IMR-90 (cell line): ENCODE data around the gene REPIN1. TPM values are rescaled to one million over a fixed set of nuclear protein-coding genes. Genes with fewer than 3 reads are reported as not detected.

Experiments
- ATAC-seq: fragments of 200-7000 bp; cut with Tn5 transposase; 2 replicates; pipeline ENCODE4 v1.9.1; 2020; ENCODE audit warnings: low read depth, mild to moderate bottlenecking, moderate library complexity
- BruUV-seq: library from RNA; stranded (reverse); fragments of 400-500 nt; replicated peaks from 2 replicates; lab custom pipeline; 2021; lab: Mats Ljungman, UMichigan
- CTCF ChIA-PET: fragments of 300-600 bp; formaldehyde crosslinking; extraction: SDS; loops from one replicate; lab custom pipeline; 2021; ENCODE audit warnings: antibody characterized with exemption; lab: Yijun Ruan, JAX
- POLR2A ChIA-PET: fragments of 300-600 bp; sonication (Branson Sonifier 250); formaldehyde crosslinking; loops from one replicate; lab custom pipeline; 2022; ENCODE audit warnings: antibody characterized with exemption; ENCODE audit not compliant: unreplicated experiment; lab: Charles Lee
- DNase-seq: peaks from one replicate; pipeline ENCODE4 v3.0.0; 2013
- H2AFZ ChIP-seq: replicated peaks from 2 replicates; pipeline ENCODE3; 2013; ENCODE audit warnings: low read length, mild to moderate bottlenecking; ENCODE audit not compliant: poor library complexity
- H2AK5ac ChIP-seq: 2 replicates; pipeline ENCODE4 v1.6.1; 2013; ENCODE audit warnings: low read depth, low read length, inconsistent platforms
- H2AK9ac ChIP-seq: replicated peaks from 2 replicates; pipeline ENCODE3; 2013; ENCODE audit warnings: mild to moderate bottlenecking, low read depth, low read length, moderate library complexity; ENCODE audit not compliant: poor library complexity
- H2BK120ac ChIP-seq: 2 replicates; pipeline ENCODE4 v1.6.1; 2013; ENCODE audit warnings: low read depth, low read length, inconsistent platforms
- H2BK15ac ChIP-seq: 3 replicates; pipeline ENCODE4 v1.6.1; 2013; ENCODE audit warnings: low read depth, low read length, inconsistent platforms
- H2BK20ac ChIP-seq: 2 replicates; pipeline ENCODE4 v1.6.1; 2013; ENCODE audit warnings: low read depth, mild to moderate bottlenecking, inconsistent platforms, low read length, moderate library complexity
- H2BK5ac ChIP-seq: 2 replicates; pipeline ENCODE4 v1.6.1; 2013; ENCODE audit warnings: mild to moderate bottlenecking, low read depth, low read length, inconsistent platforms; ENCODE audit not compliant: poor library complexity, severe bottlenecking
- H3K14ac ChIP-seq: replicated peaks from 2 replicates; pipeline ENCODE4 v1.6.1; 2013; ENCODE audit warnings: low read depth, low read length, inconsistent platforms
- H3K18ac ChIP-seq: 2 replicates; pipeline ENCODE4 v1.6.1; 2013; ENCODE audit warnings: low read depth, low read length, control low read depth
- H3K23ac ChIP-seq: 2 replicates; pipeline ENCODE4 v1.6.1; 2013; ENCODE audit warnings: low read depth, low read length, inconsistent platforms
- H3K27ac ChIP-seq: 2 replicates; pipeline ENCODE4 v1.5.1; 2013; ENCODE audit warnings: mild to moderate bottlenecking, control low read depth, low read length; ENCODE audit not compliant: insufficient read depth
- H3K27me3 ChIP-seq: 2 replicates; pipeline ENCODE4 v1.6.1; 2013; ENCODE audit warnings: low read length; ENCODE audit not compliant: control insufficient read depth, insufficient read depth
- H3K36me3 ChIP-seq: 2 replicates; pipeline ENCODE4 v1.6.1; 2013; ENCODE audit warnings: low read length, mixed read lengths; ENCODE audit not compliant: control insufficient read depth, insufficient read depth
- H3K4ac ChIP-seq: 2 replicates; pipeline ENCODE4 v1.6.1; 2013; ENCODE audit warnings: low read depth, low read length, inconsistent platforms
- H3K4me1 ChIP-seq: 2 replicates; pipeline ENCODE4 v1.6.1; 2013; ENCODE audit warnings: low read length, mixed read lengths; ENCODE audit not compliant: control insufficient read depth, insufficient read depth
- H3K4me2 ChIP-seq: 2 replicates; pipeline ENCODE4 v1.6.1; 2013; ENCODE audit warnings: low read depth, mild to moderate bottlenecking, control low read depth, low read length, moderate library complexity
- H3K4me3 ChIP-seq: 2 replicates; pipeline ENCODE4 v1.5.1; 2013; ENCODE audit warnings: low read depth, mild to moderate bottlenecking, control low read depth, low read length, moderate library complexity; ENCODE audit not compliant: insufficient read depth
- H3K56ac ChIP-seq: 2 replicates; pipeline ENCODE4 v1.6.1; 2013; ENCODE audit warnings: low read length, inconsistent platforms; ENCODE audit not compliant: insufficient read depth; ENCODE audit errors: extremely low read depth
- H3K79me1 ChIP-seq, 2 experiments: 2 replicates each; pipeline ENCODE4 v1.6.1; 2013; ENCODE audit warnings: low read length in 2 of 2, inconsistent platforms in 1 of 2, low read depth in 1 of 2
- H3K9ac ChIP-seq: 2 replicates; pipeline ENCODE4 v1.6.1; 2013; ENCODE audit warnings: low read depth, low read length, control low read depth
- H3K9me1 ChIP-seq: 2 replicates; pipeline ENCODE4 v1.6.1; 2013; ENCODE audit warnings: low read length, inconsistent platforms; ENCODE audit not compliant: insufficient read depth
- H3K9me3 ChIP-seq: 2 replicates; pipeline ENCODE4 v1.6.1; 2013; ENCODE audit warnings: low read length; ENCODE audit not compliant: control insufficient read depth, insufficient read depth
- H4K20me1 ChIP-seq: 2 replicates; pipeline ENCODE4 v1.6.1; 2013; ENCODE audit warnings: low read length, inconsistent platforms; ENCODE audit not compliant: insufficient read depth
- H4K5ac ChIP-seq: 2 replicates; pipeline ENCODE4 v1.6.1; 2013; ENCODE audit warnings: mild to moderate bottlenecking, low read depth, low read length, control low read depth
- H4K8ac ChIP-seq, 2 experiments: 2 replicates each; pipeline ENCODE4 v1.6.1; 2013; ENCODE audit warnings: low read depth in 2 of 2, low read length in 2 of 2, control low read depth in 1 of 2, inconsistent platforms in 1 of 2
- H4K91ac ChIP-seq: 2 replicates; pipeline ENCODE4 v1.6.1; 2013; ENCODE audit warnings: low read depth, low read length, inconsistent platforms; ENCODE audit not compliant: insufficient read depth
- BHLHE40 ChIP-seq: fragments of 150-350 bp; IDR thresholded peaks from 2 replicates; pipeline ENCODE4 v1.6.1; 2016; ENCODE audit warnings: mild to moderate bottlenecking, low read depth, low read length
- CEBPB ChIP-seq: IDR thresholded peaks from 2 replicates; pipeline ENCODE4 v1.6.1; 2012; ENCODE audit warnings: low read depth, low read length, improper control_type of control experiment
- CTCF ChIP-seq: conservative IDR thresholded peaks from 2 replicates; pipeline ENCODE4 v1.5.1; 2012; ENCODE audit warnings: mild to moderate bottlenecking, low read depth, low read length, improper control_type of control experiment
- ELK1 ChIP-seq: fragments of 150-350 bp; IDR thresholded peaks from 2 replicates; pipeline ENCODE4 v1.6.1; 2016; ENCODE audit warnings: low read depth, mild to moderate bottlenecking, low read length, moderate library complexity, borderline replicate concordance
- FOS ChIP-seq: fragments of 150-350 bp; IDR thresholded peaks from 2 replicates; pipeline ENCODE4 v1.6.1; 2016; ENCODE audit warnings: low read depth, low read length
- MAFK ChIP-seq: IDR thresholded peaks from 2 replicates; pipeline ENCODE4 v1.6.1; 2012; ENCODE audit warnings: low read depth, low read length, improper control_type of control experiment
- MAZ ChIP-seq: IDR thresholded peaks from 2 replicates; pipeline ENCODE4 v1.6.1; 2012; ENCODE audit warnings: low read depth, mild to moderate bottlenecking, low read length, improper control_type of control experiment, moderate library complexity, borderline replicate concordance
- MXI1 ChIP-seq: IDR thresholded peaks from 2 replicates; pipeline ENCODE4 v1.6.1; 2012; ENCODE audit warnings: low read depth, mild to moderate bottlenecking, low read length, moderate library complexity, borderline replicate concordance
- NFE2L2 ChIP-seq: fragments of 150-350 bp; IDR thresholded peaks from 2 replicates; pipeline ENCODE4 v1.6.1; 2016; ENCODE audit warnings: low read depth, mild to moderate bottlenecking, low read length
- POLR2A ChIP-seq: IDR thresholded peaks from 2 replicates; pipeline ENCODE4 v1.6.1; 2012; ENCODE audit warnings: mild to moderate bottlenecking, low read depth, low read length
- RAD21 ChIP-seq: IDR thresholded peaks from 2 replicates; pipeline ENCODE4 v1.6.1; 2012; ENCODE audit warnings: low read length, improper control_type of control experiment
- RCOR1 ChIP-seq: IDR thresholded peaks from 2 replicates; pipeline ENCODE4 v1.6.1; 2012; ENCODE audit warnings: mild to moderate bottlenecking, low read length, improper control_type of control experiment; ENCODE audit not compliant: insufficient replicate concordance
- RFX5 ChIP-seq: IDR thresholded peaks from 2 replicates; pipeline ENCODE4 v1.8.0; 2012; ENCODE audit warnings: low read depth, mild to moderate bottlenecking, low read length, moderate library complexity
- SMC3 ChIP-seq: fragments of 150-350 bp; IDR thresholded peaks from 2 replicates; pipeline ENCODE4 v1.6.1; 2016; ENCODE audit warnings: low read depth, mild to moderate bottlenecking, antibody characterized with exemption, low read length, moderate library complexity
- WGBS, 2 experiments: methylation state at CpG; one replicate each; pipeline versions ENCODE4 v1.1.5 to v1.1.7; 2013; ENCODE audit warnings: missing lambda C conversion rate in 2 of 2; ENCODE audit not compliant: insufficient read length in 1 of 2; ENCODE audit errors: extremely low coverage in 2 of 2; 5-methylcytosine and 5-hydroxymethylcytosine counted together
- dilution Hi-C: fragments of 300-500 bp; cut with HindIII; formaldehyde crosslinking; loops from one replicate; pipeline ENCODE4 v1.14.3; 2018; ENCODE audit warnings: low sequenced_read_pairs; ENCODE audit not compliant: unreplicated experiment
- in situ Hi-C: fragments of 300-500 bp; cut with MboI; formaldehyde crosslinking; loops from 3 replicates; pipeline ENCODE4 v1.14.3; 2019; ENCODE audit warnings: low sequenced_read_pairs, inconsistent platforms, mixed read lengths
- intact Hi-C: fragments of 100-400 bp; cut with micrococcal nuclease; formaldehyde crosslinking; loops from 2 replicates; pipeline ENCODE4 v1.10.0; 2022
- polyA plus RNA-seq, 3 experiments: library from polyadenylated mRNA; depleted of rRNA; stranded (reverse); fragments of >200 nt; gene quantifications; 2 replicates each; pipeline ENCODE4 v1.2.3, GENCODE V29; 2012; ENCODE audit warnings: low replicate concordance in 1 of 3
- total RNA-seq: library from RNA; depleted of rRNA; stranded (reverse); fragments of >200 nt; gene quantifications from 2 replicates; pipeline ENCODE4 v1.2.3, GENCODE V29; 2012
- TF ChIP-seq, protein P1 (sequence below): fragments of 150-350 bp; IDR thresholded peaks from 2 replicates; pipeline ENCODE4 v1.6.1; 2017; ENCODE audit warnings: mild to moderate bottlenecking, antibody characterized with exemption, low read length, low read depth

REPIN1 gene
- total and polyA plus RNA-seq, 2 of the 4 experiments (the other 2 are of a cell fraction): 19.4 to 50.6 TPM

- WGBS, 2 experiments: 0% methylated on average over 12 of the region's 60 CpGs; no CpG with 5 or more reads in 1 of the 2 experiments
- DNase-seq (peak; percentile 89), ATAC-seq (peak; percentile 97)
- H2AFZ ChIP-seq: peak within 1 kb of the TSS; percentile 94
- POLR2A ChIA-PET: no interaction called here
- peak within 1 kb of the TSS; percentile 93 for H3K4me3 ChIP-seq
- H3K27me3 ChIP-seq: no peaks in the 10 kb centered on the region
- peak within 1 kb of the TSS; percentile 90 for H3K4ac ChIP-seq
- in situ Hi-C loops (no loop called here), dilution Hi-C loops (no loop called here), intact Hi-C loops (loop anchor here (2.0 kb wide), 1 partner anchor 42 kb away; no protein-coding TSS in a partner anchor)
- H2BK15ac ChIP-seq: no peak within 1 kb of the TSS
- H3K9ac ChIP-seq: peak within 1 kb of the TSS; percentile 96
- CTCF ChIA-PET: no interaction called here
- peaks cover 7% of the 10 kb centered on the region; the same call in 1 of the 2 replicates for H4K20me1 ChIP-seq
- H3K14ac ChIP-seq: peak within 1 kb of the TSS; percentile 83
- H2AK5ac ChIP-seq: peak within 1 kb of the TSS; percentile 85
- peak within 1 kb of the TSS; percentile 77 for H2BK5ac ChIP-seq
- peaks cover 7% of the 10 kb centered on the region; the same call in 1 of the 2 replicates for H3K36me3 ChIP-seq
- H2BK20ac ChIP-seq: no peak within 1 kb of the TSS
- peak within 1 kb of the TSS; percentile 71 for H3K18ac ChIP-seq
- peaks cover 10% of the 10 kb centered on the region for H3K4me1 ChIP-seq
- H2AK9ac ChIP-seq: peak within 1 kb of the TSS; percentile 94
- H3K23ac ChIP-seq: peak within 1 kb of the TSS; percentile 87
- H3K27ac ChIP-seq: peak within 1 kb of the TSS; percentile 81
- no peaks in the 10 kb centered on the region for H3K9me3 ChIP-seq
- H4K91ac ChIP-seq: peak within 1 kb of the TSS; percentile 91
- BruUV-seq: no TSS peak
- peak within 1 kb of the TSS; percentile 86 for H3K56ac ChIP-seq
- peak within 1 kb of the TSS; percentile 94 for H3K4me2 ChIP-seq
- H3K9me1 ChIP-seq: peaks cover 16% of the 10 kb centered on the region; the same call in 1 of the 2 replicates
- H2BK120ac ChIP-seq: peak within 1 kb of the TSS; percentile 47
- H4K5ac ChIP-seq: peak within 1 kb of the TSS; percentile 79
- H3K79me1 ChIP-seq: peaks cover 22 to 49% of the 10 kb centered on the region in 2 experiments
- H4K8ac ChIP-seq: peak within 1 kb of the TSS; percentile 76 to 93
- TF ChIP-seq FOS: peak; percentile 84
- no peak for TF ChIP-seq BHLHE40
- no peak for TF ChIP-seq RAD21
- no peak for TF ChIP-seq ELK1
- TF ChIP-seq MXI1: no peak
- no peak for TF ChIP-seq CEBPB
- TF ChIP-seq MAZ: peak; percentile 62; the same call in 1 of the 2 replicates
- TF ChIP-seq POLR2A: peak; percentile 52; the same call in 1 of the 2 replicates
- no peak for TF ChIP-seq SMC3
- TF ChIP-seq RFX5: no peak
- TF ChIP-seq, protein P1, sequence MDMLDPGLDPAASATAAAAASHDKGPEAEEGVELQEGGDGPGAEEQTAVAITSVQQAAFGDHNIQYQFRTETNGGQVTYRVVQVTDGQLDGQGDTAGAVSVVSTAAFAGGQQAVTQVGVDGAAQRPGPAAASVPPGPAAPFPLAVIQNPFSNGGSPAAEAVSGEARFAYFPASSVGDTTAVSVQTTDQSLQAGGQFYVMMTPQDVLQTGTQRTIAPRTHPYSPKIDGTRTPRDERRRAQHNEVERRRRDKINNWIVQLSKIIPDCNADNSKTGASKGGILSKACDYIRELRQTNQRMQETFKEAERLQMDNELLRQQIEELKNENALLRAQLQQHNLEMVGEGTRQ: peak; percentile 96
- TF ChIP-seq NFE2L2: no peak
- no peak for TF ChIP-seq RCOR1
- TF ChIP-seq CTCF: no peak
- no peak for TF ChIP-seq MAFK
Observed at GRCh38 chr7:150378853-150379440, 10.3 kb downstream of the REPIN1 start, which contains the start of gene ZNF775. Gene ZNF775, plus strand, starts transcription at chr7:150379330. Its CDS starts 9,141 bp downstream, at chr7:150388471.
